NCI-H2107 treated with DMSO at 0.1 percent for 48 hours (cell line): ENCODE data around the gene SLFN12L.
"Not testable (repeated sequence)": the region's sequence is repeated elsewhere in the genome, so short reads cannot be mapped to it uniquely, and the experiment has no call there.

ENCODE experiments used
- DNase-seq: peaks from one replicate; lab custom pipeline; 2025; ENCODE audit not compliant: unreplicated experiment; lab: John Stamatoyannopoulos, UW

Gene SLFN12L

DNA sequence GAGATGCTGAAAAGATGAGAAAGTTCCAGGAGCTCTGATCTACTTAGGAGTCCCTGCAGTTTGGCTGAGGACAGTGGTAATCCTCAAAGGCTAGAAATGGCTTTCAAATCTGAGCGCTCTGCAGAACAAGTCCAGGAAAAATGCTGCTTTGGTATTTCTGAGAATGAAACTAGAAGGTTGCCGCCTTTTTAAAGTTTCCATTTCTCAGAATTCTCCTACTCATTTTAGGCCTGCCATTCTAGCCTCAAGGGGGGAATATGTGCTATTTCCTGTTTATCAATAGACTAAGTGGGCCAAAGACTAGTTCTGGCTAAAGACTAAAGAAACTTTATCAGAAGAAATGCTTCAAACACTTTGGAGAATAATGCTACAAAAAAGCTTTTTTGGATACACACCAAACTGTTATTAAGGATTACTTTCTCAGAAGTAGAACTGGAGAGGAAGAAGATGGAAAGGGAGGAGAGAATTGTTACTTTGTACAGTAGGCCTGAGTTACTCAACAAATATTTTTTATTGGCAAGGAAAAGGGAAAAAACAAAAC is at the start of gene SLFN12L:
TSS of gene SLFN12L (minus strand) at position 78 of the 541 bp plus-strand sequence. CDS start 15,314 bp downstream, outside the sequence.
- DNase-seq: no peak

GRCh38 chr17:35586569-35587073 is 49.1 kb upstream of the SLFN12L start:
- no peak for DNase-seq

GRCh38 chr17:35584061-35584460 is 46.6 kb upstream of the SLFN12L start:
- no peak for DNase-seq

DNA sequence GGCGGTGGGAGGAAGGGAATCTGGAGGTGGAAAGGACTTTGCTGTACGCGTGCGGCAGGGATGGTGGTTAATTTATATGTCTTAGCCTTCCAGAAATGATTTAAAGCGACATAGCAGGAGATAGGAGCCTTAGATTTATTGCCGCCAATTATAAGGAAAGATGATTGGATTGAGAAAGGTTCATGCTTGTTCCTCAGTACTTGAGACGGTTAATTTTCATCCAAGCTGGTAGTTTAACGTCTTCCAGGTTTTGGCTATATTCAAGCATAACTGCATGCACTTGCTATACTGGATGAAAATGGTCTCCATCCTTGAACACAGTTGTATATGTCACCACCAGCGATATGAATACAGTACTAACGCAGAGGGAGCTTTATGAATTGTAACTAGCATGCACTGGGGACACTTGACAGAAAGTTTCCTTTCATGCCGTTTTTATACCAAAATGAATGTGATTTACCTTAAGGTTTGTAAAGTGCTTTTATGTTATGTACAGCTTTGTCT is 41.5 kb upstream of the SLFN12L start:
- DNase-seq: no peak

DNA sequence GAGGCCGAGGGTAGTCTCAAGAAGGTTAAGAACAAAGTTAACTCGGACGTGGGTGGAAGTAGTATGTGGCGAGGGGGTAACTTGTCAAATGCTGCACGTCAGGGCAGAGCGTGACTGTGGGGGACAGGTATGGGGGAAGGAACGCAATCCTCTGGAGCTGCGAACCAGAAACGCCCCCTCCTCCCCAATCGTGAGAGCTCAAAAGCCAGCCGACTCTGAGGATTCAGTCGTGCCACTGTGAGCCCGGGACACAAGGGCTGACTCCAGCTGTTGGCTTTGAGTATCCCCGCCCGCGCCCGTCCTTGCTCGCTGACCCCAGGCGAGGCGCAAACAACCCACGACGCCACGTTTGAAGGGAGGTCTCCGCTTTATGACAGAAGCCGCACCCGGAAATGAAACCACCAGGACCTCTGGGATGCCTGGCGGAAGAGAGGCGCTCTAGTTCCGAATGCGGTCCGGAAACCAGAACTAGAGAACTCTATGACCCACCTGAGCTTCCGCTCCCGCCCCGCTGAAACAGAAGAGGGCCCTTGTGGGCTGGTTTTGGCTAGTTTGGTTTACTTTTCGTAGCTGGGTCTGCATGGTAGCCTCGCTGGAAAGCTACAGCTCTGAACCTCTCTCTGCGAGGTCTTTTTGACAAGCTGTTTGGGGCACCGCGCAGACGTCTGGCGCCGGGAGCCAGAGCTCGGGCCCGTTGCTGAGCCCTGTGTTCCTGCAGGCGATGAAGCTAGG is 40.9 kb upstream of the SLFN12L start, which contains the start of gene PEX12:
TSS of gene PEX12 (minus strand) at position 375 of the 732 bp plus-strand sequence. CDS start 550 bp downstream, outside the sequence.
- peak; percentile 87 for DNase-seq

DNA sequence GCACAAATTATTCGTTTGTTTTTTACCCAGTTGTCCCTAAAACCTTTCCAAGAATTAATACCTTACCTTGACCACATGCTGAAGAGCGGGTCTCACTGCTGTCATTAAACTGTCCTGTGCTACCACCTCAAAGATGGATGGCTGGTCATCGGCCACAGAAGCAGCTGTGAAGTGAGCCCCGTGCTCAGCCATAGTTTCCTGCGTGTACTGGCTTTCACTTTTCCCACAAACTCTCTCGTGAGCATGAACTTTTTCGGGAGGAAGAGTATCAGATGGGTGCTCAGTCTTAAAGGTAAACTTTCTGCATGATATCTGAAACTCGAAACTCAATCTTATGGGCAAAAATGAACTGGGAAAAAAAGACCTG is 40.3 kb upstream of the SLFN12L start:
- no peak for DNase-seq

DNA sequence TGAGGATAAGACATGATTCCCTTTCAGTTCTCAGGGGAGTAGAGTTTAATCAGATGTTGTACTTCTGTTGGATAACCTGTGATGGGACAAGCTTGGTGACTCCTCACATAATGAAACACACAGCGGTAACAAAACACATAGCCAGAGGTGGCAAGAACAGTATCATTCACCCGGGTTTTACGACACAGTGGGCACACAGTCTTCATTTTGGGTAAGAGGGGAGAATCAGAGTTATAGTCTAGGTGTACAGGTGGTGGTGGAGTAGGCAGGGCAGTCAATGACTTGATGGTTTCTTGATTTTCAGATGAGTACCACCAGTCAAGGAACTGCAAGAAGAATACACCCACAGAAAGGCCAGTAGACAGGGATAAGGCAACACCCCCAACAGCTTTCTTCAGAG is 38.3 kb upstream of the SLFN12L start:
- DNase-seq: no peak

DNA sequence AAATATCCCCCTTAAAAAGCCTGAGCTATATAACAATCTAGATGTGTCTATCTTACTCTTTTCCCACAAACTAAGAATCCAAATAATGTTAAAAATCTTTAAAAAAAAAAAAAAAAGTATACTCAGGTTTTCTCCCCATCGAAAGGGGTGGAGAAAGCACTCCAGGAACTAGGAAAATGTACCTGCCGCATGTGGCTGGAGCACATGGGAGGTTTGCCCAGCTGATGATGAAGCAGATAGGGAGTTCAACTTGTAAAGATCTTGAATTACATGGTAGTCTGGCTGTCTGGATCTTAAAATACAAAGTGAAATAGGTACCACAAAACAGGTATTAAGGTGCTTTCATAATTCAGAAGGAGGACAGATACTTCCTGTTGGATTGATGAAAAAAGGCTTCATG is 31.9 kb upstream of the SLFN12L start:
- no peak for DNase-seq

- no peak for DNase-seq
These were observed 31.1 kb upstream of the SLFN12L start for GRCh38 chr17:35568561-35568960.

GRCh38 chr17:35566968-35567367 is 29.5 kb upstream of the SLFN12L start:
- DNase-seq: no peak

DNA sequence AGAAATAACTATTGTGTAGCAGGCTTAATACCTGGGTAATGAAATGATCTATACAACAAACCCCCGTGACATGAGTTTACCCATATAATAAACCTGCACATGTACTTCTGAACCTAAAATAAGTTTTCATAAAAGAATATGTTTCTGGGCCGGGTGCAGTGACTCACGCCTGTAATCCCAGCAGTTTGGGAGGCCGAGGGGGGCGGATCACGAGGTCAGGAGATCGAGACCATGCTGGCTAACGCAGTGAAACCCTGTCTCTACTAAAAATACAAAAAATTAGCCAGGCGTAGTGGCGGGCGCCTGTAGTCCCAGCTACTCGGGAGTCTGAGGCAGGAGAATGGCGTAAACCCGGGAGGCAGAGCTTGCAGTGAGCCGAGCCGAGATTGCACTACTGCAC is 25.7 kb upstream of the SLFN12L start:
- DNase-seq: not testable (repeated sequence)

DNA sequence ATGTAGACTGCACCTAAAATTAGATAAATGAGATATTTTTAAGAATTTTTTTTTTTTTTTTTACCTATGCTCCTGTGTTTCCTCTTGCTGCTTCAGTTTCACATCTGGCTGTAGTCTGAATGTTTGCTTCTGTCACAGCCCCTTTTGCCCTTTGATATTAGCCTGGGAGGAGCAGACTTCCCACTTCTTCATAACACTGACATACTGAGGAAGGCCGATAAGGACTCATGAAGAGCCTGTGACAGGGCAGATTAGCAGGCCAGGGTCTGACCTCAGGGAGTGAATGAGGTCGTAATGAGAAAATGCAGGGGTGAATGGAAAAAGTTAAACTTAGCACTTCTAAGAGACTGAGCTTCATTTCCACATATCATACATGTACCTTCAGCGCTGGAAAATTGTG is 23.2 kb upstream of the SLFN12L start, which contains the start of gene SLFN14:
TSS of gene SLFN14 (minus strand) at position 117 of the 400 bp plus-strand sequence. CDS start 2,757 bp downstream, outside the sequence.
- no peak for DNase-seq

DNA sequence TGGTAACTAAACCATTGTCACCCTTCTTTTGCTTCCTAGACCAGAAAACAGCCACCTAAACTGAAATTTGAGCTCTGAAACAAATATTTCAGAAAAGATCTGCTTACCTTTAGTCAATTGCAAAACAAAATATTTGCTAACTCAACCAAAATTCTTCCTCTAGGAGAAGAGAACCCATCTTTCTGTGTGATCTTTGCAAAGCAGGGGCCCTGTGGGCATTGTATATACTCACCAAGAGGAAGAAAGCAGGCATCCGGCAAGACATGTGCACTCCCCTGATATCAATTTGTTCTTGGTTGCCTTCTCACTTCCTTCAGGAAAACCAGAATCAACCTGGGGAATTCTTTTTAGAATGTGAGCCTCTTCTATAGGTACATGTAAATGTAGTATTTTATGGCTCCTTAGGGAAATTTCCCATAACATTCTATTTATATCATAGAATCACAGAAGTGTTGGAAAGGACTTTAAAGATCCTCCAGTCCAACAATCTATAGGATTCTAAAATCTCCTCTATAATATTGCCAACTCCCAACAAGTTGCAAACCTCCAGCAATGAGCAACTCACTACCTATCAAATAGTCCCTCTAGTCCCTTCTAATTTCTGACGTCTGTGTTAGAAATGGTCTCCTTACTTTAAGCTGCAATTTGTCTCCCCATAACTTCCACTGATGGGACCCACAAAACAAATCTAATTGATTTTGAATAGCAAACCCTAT is 22.2 kb upstream of the SLFN12L start:
- DNase-seq: no peak

DNA sequence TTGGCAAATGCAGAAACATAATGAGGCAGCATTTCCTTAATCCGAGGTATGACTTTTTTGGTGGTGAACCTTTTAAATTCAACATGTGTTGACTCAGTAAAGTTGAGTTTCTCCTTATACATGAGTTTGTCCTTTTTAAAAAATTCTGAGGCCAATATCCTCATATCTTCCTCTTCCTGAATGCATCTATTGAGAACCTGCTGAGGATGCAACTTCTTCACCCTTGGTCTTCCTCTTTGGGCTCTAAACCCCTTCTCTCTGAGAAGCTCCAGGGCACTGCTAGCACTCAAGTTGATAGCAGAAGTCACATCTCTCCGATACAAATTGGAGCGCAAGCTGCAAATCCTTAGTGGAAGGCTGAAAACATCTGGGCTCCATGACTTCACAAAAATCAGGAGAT is 19.9 kb upstream of the SLFN12L start:
- no peak for DNase-seq

DNA sequence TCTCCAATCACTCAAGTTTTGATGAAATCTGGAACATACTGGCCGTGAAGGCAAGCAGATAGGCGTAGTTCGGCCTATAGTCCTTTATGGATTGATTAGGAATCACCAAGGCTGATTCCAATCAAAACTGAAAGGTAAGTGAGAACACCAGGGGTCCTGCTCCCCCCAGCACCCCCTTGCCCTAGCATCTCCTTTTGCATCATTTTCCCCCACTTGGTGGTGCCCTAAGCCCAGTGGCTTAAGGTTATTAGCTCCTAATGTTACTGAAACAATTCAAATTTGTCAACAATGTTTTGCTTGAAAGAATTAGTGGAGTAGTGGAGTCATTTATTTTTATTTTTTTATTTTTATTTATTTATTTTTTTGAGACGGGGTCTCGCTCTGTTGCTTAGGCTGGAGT is 18.2 kb upstream of the SLFN12L start:
- no peak for DNase-seq

DNA sequence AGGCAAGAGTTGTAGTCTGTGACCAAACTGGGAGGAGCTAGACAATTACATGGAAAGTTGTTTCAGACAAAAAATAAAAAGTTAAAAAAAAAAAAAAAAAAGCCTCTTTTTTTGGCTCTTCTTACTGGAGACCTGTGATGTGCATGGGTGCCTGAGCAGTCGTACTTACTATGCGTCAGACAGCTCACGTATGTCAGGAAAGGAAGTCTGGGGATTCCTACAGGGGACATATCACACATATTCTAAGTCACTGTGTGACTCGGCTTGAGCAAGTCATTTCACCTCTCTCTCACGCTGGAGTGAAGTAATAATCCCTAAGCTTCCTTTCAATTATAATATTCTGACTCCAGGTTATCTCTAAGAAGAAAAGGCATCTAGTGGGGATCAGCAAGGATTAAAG is 17.2 kb upstream of the SLFN12L start:
- no peak for DNase-seq

DNA sequence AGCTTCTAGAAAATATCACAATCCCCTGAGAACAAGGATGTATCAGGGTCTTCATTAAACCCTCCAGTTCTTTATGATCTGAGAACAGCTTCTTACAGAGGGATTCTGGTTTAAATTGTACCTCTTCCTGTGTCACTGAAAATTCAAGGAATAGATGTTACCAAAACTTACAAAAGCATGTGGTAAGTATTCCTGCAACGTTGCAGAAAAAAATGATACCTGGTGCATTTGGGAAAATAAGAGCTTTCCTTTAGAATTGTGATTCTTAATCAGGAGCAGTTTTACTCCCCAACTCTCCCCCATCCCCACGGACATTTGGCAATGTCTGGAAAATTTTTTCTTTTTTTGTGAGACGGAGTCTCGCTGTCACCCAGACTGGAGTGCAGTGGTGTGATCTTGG is 15.8 kb upstream of the SLFN12L start:
- DNase-seq: no peak

GRCh38 chr17:35548978-35549377 is 11.5 kb upstream of the SLFN12L start:
- DNase-seq: no peak

DNA sequence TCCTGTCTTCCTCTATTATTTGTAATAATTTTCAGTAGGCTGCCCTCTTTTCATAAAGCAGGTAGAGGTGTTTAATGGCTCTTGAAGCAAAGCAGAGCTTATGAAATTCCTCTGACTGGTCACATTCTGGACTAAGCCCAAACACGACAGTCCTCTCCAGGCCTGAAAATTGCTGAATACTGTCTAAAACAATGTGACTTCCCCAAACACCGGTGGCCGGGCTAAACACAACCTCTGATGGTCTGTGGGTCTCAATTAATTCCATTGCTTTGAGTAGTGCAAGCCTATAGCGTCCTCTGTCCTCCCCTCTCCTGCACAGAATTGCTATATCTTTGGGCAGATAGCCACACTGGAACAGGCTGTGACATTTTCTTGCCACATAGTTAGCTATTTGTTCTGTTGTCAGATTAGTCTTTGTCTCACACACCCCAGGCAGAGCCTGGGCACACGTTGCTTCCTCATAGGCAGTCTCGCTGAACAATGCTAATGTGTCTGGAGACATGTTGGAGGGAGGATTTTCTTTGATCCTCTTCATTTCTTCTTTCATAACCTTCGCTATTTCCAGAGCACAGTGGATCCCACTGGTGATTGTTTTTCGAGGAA is 10.8 kb upstream of the SLFN12L start:
- no peak for DNase-seq

GRCh38 chr17:35546487-35546886 is 9.0 kb upstream of the SLFN12L start:
- no peak for DNase-seq

- no peak for DNase-seq
These were observed 7.7 kb upstream of the SLFN12L start for GRCh38 chr17:35545150-35545549.
